IMR-90 (cell line): Measurements from ENCODE around the gene ISM2.

Experiments used
- CHD1 ChIP-seq: IDR thresholded peaks from 2 replicates; pipeline ENCODE4 v1.6.1; 2012; ENCODE audit warnings: low read depth, low read length, improper control_type of control experiment
- MAZ ChIP-seq: IDR thresholded peaks from 2 replicates; pipeline ENCODE4 v1.6.1; 2012; ENCODE audit warnings: low read depth, mild to moderate bottlenecking, low read length, improper control_type of control experiment, moderate library complexity, borderline replicate concordance
- MXI1 ChIP-seq: IDR thresholded peaks from 2 replicates; pipeline ENCODE4 v1.6.1; 2012; ENCODE audit warnings: low read depth, mild to moderate bottlenecking, low read length, moderate library complexity, borderline replicate concordance
- TF ChIP-seq, protein P1 (sequence below): conservative IDR thresholded peaks from 2 replicates; pipeline ENCODE4 v1.5.1; 2012; ENCODE audit warnings: mild to moderate bottlenecking, low read depth, low read length, improper control_type of control experiment
- TF ChIP-seq, protein P2 (sequence below): fragments of 150-350 bp; IDR thresholded peaks from 2 replicates; pipeline ENCODE4 v1.6.1; 2016; ENCODE audit warnings: low read depth, mild to moderate bottlenecking, low read length, moderate library complexity, borderline replicate concordance

DNA sequence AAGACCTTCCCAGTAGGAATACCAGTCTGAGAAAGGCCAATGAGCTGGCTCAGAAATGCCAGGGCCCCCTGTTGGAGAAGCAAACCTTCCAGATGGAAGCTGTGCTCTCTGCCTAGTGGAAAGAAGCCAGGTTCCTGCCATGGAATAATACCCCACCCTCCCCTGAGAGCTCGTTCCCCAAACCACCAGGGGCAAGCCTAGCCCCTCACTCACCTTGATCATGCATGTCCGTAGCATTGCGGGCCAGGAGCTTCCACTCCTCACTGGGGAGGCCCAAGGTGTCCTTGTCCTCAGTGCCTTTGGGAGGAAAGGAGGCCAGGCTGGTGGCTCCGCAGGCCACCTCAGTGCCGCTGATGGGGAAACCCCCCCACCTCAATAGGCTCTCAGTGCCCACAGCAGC, 20.6 kb downstream of the ISM2 start:
- TF ChIP-seq, protein P1, sequence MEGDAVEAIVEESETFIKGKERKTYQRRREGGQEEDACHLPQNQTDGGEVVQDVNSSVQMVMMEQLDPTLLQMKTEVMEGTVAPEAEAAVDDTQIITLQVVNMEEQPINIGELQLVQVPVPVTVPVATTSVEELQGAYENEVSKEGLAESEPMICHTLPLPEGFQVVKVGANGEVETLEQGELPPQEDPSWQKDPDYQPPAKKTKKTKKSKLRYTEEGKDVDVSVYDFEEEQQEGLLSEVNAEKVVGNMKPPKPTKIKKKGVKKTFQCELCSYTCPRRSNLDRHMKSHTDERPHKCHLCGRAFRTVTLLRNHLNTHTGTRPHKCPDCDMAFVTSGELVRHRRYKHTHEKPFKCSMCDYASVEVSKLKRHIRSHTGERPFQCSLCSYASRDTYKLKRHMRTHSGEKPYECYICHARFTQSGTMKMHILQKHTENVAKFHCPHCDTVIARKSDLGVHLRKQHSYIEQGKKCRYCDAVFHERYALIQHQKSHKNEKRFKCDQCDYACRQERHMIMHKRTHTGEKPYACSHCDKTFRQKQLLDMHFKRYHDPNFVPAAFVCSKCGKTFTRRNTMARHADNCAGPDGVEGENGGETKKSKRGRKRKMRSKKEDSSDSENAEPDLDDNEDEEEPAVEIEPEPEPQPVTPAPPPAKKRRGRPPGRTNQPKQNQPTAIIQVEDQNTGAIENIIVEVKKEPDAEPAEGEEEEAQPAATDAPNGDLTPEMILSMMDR, result no peak
- no peak for TF ChIP-seq MAZ
- TF ChIP-seq, protein P2, sequence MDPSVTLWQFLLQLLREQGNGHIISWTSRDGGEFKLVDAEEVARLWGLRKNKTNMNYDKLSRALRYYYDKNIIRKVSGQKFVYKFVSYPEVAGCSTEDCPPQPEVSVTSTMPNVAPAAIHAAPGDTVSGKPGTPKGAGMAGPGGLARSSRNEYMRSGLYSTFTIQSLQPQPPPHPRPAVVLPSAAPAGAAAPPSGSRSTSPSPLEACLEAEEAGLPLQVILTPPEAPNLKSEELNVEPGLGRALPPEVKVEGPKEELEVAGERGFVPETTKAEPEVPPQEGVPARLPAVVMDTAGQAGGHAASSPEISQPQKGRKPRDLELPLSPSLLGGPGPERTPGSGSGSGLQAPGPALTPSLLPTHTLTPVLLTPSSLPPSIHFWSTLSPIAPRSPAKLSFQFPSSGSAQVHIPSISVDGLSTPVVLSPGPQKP, result no peak
- TF ChIP-seq CHD1, result no peak
- TF ChIP-seq MXI1, result no peak
